Osteoblast (primary cell): ENCODE measurements around the gene SECTM1. TPM values are rescaled to one million over a fixed set of nuclear protein-coding genes. Genes with fewer than 3 reads are reported as not detected.
A peak's percentile ranks its signal among the peaks of the same experiment; 100 is the strongest.

Experiments
- DNase-seq: peaks from one replicate; pipeline ENCODE4 v3.0.0; 2011; ENCODE audit warnings: low spot score, mixed read lengths; ENCODE audit not compliant: insufficient read length; ENCODE audit errors: missing footprints
- H2AFZ ChIP-seq: 2 replicates; pipeline ENCODE4 v1.6.0; 2011; ENCODE audit warnings: mild to moderate bottlenecking, low read length
- H3K27ac ChIP-seq: 2 replicates; pipeline ENCODE4 v1.5.1; 2011; ENCODE audit warnings: mild to moderate bottlenecking, low read depth, low read length, moderate library complexity
- H3K27me3 ChIP-seq: 2 replicates; pipeline ENCODE4 v1.6.0; 2012; ENCODE audit warnings: mild to moderate bottlenecking, control low read depth, inconsistent platforms, low read length, moderate library complexity; ENCODE audit not compliant: insufficient read depth
- H3K36me3 ChIP-seq: 2 replicates; pipeline ENCODE4 v1.5.1; 2011; ENCODE audit warnings: mild to moderate bottlenecking, low read length, control low read depth, moderate library complexity; ENCODE audit not compliant: insufficient read depth
- H3K4me1 ChIP-seq: 2 replicates; pipeline ENCODE4 v1.5.1; 2011; ENCODE audit warnings: mild to moderate bottlenecking, low read length, control low read depth, moderate library complexity; ENCODE audit not compliant: insufficient read depth
- H3K4me2 ChIP-seq: 2 replicates; pipeline ENCODE4 v1.6.0; 2011; ENCODE audit warnings: mild to moderate bottlenecking, low read length; ENCODE audit not compliant: insufficient read depth
- H3K4me3 ChIP-seq: fragments of 200-600 bp; sonication (generic); 3 replicates; pipeline ENCODE4 v1.5.1; 2012; ENCODE audit warnings: mild to moderate bottlenecking, low read length, inconsistent platforms; ENCODE audit not compliant: insufficient read depth
- H3K79me2 ChIP-seq: 2 replicates; pipeline ENCODE4 v1.6.0; 2012; ENCODE audit warnings: mild to moderate bottlenecking, low read length, control low read depth, inconsistent platforms; ENCODE audit not compliant: insufficient read depth
- H3K9me3 ChIP-seq: 2 replicates; pipeline ENCODE4 v1.5.1; 2011; ENCODE audit warnings: low read depth, low read length, control low read depth
- H4K20me1 ChIP-seq: 2 replicates; pipeline ENCODE4 v1.6.0; 2012; ENCODE audit warnings: mild to moderate bottlenecking, low read length, control low read depth; ENCODE audit not compliant: insufficient read depth
- CTCF ChIP-seq: IDR thresholded peaks from 2 replicates; pipeline ENCODE4 v1.5.1; 2011; ENCODE audit warnings: mild to moderate bottlenecking, low read depth, low read length, moderate library complexity; ENCODE audit errors: extremely low read depth
- total RNA-seq: library from RNA; depleted of rRNA; stranded (reverse); fragments of >200 nt; gene quantifications from 2 replicates; pipeline ENCODE4 v1.2.3, GENCODE V29; 2012

The SECTM1 gene
- total RNA-seq, 1 donor: 5.8 TPM

- Histone ChIP-seq H3K9me3 (no peaks in the 10 kb centered on the region), H3K27ac (peak overlapping the region; percentile 83), H2AFZ (peak overlapping the region; percentile 85), H3K4me3 (peak overlapping the region; percentile 89), H3K4me2 (peak overlapping the region; percentile 87), H4K20me1 (peaks cover 49% of the 10 kb centered on the region), H3K36me3 (peaks cover 30% of the 10 kb centered on the region), H3K79me2 (peaks cover 54% of the 10 kb centered on the region), H3K4me1 (peaks cover 22% of the 10 kb centered on the region), H3K27me3 (no peaks in the 10 kb centered on the region)
- peak; percentile 91 for DNase-seq
- no peak for TF ChIP-seq CTCF
Measured at GRCh38 chr17:82272495-82273326, 60.9 kb downstream of the SECTM1 start.

GRCh38 chr17:82271401-82271800 is 62.2 kb downstream of the SECTM1 start:
- Histone ChIP-seq H3K36me3 (peaks cover 32% of the 10 kb centered on the region), H3K4me3 (peak overlapping the region; percentile 89), H2AFZ (no peak overlapping the region), H3K4me1 (peaks cover 33% of the 10 kb centered on the region), H3K79me2 (peaks cover 65% of the 10 kb centered on the region), H3K27me3 (no peaks in the 10 kb centered on the region), H3K9me3 (no peaks in the 10 kb centered on the region), H3K4me2 (peak overlapping the region; percentile 87), H3K27ac (no peak overlapping the region), H4K20me1 (peaks cover 60% of the 10 kb centered on the region)
- no peak for DNase-seq
- TF ChIP-seq CTCF: no peak

Other genes with a start within 250 kb of the SECTM1 start
- 120 and 142 TPM in 2 replicates for gene FASN, start 235.5 kb downstream of the SECTM1 start, total RNA-seq
- 21.0 and 25.9 TPM in 2 replicates for gene CCDC57, start 120.9 kb downstream of the SECTM1 start, total RNA-seq
- 129 and 222 TPM in 2 replicates for gene SLC16A3, start 104.7 kb downstream of the SECTM1 start, total RNA-seq
- gene CSNK1D, start 60.1 kb downstream of the SECTM1 start, total RNA-seq: 45.4 and 50.3 TPM in 2 replicates
- not detected in 2 replicates for gene CD7, start 16.2 kb downstream of the SECTM1 start, total RNA-seq
- under 0.01 and 0.29 TPM in 2 replicates for gene TEX19, start 25.5 kb upstream of the SECTM1 start, total RNA-seq
- gene UTS2R, start 38.0 kb upstream of the SECTM1 start, total RNA-seq: not detected in 2 replicates
- gene HEXD, start 84.6 kb upstream of the SECTM1 start, total RNA-seq: 13.0 and 20.3 TPM in 2 replicates
- 25.3 and 27.4 TPM in 2 replicates for gene OGFOD3, start 84.8 kb upstream of the SECTM1 start, total RNA-seq
- gene CYBC1, start 117.0 kb upstream of the SECTM1 start, total RNA-seq: 72.4 and 75.1 TPM in 2 replicates
- gene NARF, start 125.0 kb upstream of the SECTM1 start, total RNA-seq: 34.4 and 36.8 TPM in 2 replicates
- gene FOXK2, start 186.0 kb upstream of the SECTM1 start, total RNA-seq: 26.8 and 29.3 TPM in 2 replicates